Dermis microvascular lymphatic vessel endothelial cell (primary cell): ENCODE results near the gene ZNG1F. TPM values are rescaled to one million over a fixed set of nuclear protein-coding genes. Genes with fewer than 3 reads are reported as not detected.
A peak's percentile ranks its signal among the peaks of the same experiment; 100 is the strongest.
"Not testable (repeated sequence)": the region's sequence is repeated elsewhere in the genome, so short reads cannot be mapped to it uniquely, and the experiment has no call there.

Source experiments
- DNase-seq, 2 donors: peaks; one replicate each; pipeline versions ENCODE4 v3.0.0 to v3.0.0-alpha.2; 2010; ENCODE audit warnings: low read depth in 2 of 2
- total RNA-seq: library from RNA; depleted of rRNA; stranded (reverse); fragments of >200 nt; gene quantifications from 2 replicates; pipeline ENCODE4 v1.2.1, GENCODE V29; 2014

ZNG1F gene
- 2.9 and 3.3 TPM in 2 replicates for total RNA-seq

DNA sequence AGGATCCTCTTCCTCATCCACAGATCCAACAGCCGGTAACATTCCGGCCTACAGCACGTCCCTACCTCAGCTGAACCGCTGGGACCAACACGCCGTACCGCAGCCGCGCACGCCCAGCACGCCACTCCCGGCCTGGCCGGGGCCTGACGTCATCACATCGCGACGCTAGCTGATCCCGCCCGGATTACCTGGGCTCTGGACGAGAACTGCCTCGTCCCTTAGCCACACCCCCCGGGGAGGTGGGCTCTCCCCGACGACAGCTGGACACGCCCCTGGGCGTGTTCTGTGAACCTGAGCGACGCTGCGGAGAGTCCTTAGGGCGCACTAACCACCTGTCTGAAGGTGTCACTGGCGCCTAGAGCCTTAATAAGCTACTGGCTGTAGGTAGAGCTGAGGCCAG is at the start of gene ZNG1F:
Gene ZNG1F (minus strand): TSS at position 101 of the 400 bp plus-strand sequence. CDS start 59 bp downstream, at position 42.
- not testable (repeated sequence) for DNase-seq

DNA sequence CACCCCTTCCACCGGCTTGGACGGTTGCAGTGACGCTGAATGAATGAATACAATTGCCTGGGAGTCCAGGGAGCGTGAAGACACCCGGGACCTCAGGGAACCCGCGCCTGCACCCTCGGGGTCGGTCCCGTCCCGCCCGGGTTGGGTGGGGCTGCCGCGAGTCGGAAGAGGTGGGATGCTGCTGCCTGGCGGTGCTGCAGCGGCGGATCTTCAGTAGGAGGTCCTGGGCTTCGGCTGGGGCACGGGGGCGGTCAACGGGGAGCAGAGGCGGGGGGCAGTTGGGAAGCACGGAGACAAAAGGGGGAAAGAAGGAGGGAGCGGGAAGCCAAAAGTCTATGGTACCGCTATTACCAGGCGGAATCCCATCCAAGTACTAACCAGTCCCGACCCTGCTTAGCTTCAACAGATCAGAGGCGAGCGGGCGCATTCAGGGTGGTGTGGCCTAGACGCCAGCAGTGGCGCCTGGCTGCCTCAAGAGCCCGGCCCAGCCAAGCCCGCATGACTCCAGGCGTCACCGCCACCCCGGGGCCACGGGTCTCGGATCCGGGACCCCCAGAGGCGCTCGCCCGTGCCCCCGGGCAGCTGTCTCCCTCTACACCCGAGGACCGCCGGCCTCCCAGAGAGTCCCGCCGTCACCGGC is 48.1 kb upstream of the ZNG1F start:
- peak in 1 of 2 donors; percentile 5 for DNase-seq

DNA sequence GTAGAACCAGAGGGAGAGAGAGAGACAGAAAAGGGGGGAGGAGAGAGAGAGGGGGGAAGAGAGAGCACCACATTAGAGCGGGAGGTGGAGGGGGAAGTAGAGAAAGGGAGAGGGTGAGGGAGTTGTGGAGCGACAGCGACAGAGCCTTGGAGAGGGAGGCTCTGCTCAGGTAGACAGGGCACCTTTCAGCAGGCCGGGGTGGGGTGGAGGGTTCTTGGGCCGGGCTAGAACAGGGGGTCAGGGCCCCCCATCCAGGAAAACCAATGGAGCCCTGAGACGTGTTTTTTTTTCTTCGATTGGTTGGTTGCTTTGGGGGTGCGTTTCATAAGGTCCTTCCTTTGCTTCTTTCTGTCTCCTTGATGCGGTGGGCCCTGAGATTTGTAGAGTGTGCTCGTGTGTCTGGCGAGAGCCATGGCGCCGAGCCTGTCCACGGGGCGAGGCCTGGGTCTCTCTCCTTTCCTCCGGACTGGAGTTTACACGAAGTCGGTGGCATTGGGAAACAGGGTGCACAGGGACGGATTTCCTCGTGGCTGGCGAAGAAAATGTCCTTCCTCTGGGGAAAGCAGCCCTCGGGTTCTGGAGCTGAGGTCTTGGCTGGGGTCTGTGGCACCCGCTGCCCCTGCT is 47.5 kb upstream of the ZNG1F start:
- DNase-seq: not testable (repeated sequence)

DNA sequence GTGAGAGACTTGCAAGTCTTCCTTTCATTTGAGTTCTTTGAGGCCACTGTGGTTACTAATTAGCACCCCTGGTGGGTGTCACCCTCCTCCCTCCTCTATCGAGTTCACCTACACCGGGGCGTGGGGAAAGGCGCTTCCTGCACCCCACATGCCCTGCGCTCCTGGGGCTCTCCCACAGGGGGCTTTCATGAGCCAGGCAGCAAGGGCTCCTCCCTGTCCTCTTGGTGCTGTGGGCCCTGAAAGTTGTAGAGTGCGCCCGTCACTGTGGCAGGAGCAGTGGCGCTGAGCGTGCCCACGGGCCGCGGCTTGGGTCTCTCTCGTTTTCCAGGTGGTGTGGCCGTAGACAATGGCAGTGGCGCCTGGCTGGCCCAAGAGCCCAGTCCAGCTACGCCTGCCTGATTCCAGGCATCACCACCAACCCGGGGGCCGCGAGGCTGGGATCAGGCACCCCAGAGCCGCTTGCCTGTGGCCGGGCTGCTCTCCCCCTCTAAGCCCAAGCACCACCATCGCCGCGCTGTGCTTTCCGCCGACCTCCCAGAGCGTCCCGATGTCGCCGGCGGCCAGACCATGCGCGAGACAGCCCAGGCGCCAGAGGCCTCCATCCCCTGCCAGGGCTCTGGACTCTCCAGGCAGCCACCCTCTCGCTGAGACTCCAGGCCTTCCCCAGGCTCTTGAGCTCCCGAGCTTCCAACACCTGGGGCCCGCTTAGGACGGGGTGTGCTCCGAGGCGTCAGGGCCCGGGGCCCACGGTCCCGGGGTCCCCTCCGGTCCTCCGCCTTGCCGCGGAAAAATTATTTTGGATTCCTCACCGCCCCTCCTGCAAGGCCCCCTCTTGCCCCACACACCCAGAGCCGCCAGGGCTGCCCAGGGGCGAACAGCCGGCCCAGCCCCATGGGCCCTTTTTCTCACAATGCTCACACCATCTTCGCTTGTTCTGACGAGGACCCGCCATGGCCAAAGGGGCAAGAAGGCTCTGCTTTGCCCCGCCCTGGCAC is 46.0 kb upstream of the ZNG1F start:
- DNase-seq: peak in 1 of 2 donors; percentile 2

DNA sequence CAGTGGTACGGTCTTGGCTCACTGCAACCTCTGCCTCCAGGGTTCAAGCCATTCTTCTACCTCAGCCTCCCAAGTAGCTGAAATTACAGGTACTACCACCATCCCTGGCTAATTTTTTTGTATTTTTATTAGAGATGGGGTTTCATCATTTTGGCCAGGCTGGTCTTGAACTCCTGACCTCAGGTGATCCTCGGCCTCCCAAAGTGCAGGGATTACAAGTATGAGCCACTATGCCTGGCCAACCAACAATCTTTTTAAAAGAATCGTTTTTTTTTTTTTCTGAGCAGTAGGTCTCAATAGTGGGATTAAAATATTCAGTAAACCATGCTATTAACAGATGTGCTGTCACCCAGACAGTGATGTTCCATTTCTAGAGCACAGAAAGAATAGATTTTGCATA is 45.1 kb upstream of the ZNG1F start:
- not testable (repeated sequence) for DNase-seq

DNA sequence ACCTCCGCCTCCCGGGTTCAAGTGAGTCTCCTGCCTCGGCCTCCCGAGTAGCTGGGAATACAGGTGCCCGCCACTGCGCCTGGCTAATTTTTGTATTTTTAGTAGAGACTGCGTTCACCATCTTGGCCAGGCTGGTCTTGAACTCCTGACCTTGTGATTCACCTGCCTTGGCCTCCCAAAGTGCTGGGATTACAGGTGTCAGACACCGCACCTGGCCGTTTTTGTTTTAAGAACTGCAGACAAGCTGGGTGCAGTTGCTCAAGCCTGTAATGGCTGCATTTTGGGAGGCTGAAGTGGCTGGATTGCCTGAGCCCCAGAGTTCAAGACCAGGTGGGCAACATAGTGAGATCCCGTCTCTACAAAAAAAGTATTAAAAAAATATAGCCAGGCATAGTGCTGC is 43.2 kb upstream of the ZNG1F start:
- not testable (repeated sequence) for DNase-seq

DNA sequence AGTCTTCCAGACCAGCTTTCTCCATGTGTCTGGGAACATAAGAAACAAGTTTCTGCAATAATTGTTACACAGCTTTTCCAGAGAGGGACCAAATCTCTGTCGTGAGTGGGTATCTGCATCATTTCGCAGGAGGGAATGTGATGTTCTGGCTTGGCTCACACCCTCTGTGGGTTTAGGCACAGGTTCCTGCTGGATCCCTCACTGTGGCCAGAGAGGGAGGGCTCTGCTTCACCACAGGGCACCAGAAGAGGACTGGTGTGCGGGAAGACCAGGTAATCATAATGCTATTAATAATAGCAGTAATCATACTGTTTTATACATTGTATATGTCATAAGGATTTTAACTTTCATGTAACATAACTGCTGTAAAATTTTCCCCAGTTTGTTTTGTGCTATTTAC is 41.3 kb upstream of the ZNG1F start:
- DNase-seq: peak in 1 of 2 donors; percentile 5

DNA sequence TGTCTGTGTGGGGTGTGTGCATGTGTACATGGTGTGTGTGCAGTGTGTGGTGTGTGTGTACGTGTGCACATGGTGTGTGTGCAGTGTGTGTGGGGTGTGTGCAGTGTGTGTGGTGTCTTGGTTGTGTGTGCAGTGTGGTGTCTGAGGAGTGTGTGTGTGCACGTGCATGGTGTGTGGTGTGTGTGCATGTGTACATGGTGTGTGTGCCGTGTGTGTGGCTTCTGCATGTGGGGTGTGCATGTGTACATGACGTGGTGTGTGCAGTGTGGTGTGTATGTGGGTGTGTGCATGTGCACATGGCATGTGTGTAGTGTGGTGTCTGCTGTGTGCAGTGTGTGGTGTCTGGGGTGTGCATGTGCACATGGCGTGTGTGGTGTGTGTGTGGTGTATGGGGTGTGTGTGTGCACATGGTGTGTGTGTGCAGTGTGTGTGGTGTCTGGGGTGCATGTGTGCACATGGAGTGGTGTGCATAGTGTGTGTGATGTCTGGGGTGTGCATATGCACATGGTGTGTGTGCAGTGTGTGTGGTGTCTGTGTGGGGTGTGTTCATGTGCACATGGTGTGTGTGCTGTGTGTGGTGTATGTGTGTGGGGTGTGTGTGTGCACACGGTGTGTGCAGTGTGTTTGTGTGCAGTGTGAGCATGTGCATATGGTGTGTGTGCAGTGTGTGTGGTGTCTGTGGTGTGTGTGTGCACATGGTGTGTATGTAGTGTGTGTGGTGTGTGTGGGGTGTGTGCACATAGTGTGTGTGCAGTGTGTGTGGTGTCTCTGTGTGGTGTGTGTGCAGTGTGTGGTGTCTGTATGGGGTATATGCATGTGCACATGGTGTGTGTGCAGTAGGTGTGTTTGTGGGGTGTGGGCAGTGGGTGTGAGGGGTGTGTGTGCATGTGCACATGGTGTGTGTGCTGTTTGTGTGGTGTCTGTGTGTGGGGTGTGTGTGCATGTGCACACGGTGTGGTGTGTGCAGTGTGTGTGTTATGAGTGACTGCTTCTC is 40.6 kb upstream of the ZNG1F start:
- DNase-seq: peak; percentile 4 to 35

DNA sequence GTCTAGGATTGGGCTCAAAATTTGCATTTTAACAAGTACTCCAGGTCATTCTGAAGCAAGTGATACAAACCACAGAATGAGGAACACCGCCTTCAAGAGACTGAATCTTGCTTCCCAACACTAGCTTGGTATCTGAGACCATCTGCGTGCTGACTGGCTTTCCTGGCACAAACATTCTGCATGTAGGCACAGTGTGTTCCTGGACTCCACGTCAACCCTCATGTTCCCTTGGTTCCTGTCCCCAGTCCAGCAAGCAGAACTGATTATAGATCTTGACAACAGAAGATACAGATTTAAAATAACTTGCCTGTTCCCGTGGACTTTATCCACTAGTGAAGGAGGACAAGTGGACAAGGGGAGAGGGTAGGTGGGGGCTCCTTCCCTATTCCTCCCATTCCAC is 30.7 kb upstream of the ZNG1F start:
- DNase-seq: not testable (repeated sequence)

DNA sequence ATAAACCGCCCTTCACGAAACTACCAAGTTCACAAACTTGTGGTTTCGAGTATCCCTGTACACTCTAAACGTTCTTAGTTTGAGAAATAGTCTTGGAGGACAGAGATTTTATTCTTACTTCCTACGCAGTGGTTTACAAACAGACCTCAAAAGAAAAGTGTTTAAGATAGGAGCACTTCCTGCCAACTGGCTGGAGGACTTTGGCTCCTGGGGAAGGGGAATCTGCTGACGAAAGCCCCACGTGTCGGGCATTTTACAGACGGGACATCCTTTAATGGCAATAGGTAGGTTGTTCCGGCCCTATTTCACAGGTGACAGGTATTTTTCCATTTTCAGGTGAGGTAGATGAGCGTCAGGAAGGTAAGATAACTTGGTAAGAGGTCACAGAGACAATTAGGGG is 678 bp downstream of the ZNG1F start:
- DNase-seq: not testable (repeated sequence)

DNA sequence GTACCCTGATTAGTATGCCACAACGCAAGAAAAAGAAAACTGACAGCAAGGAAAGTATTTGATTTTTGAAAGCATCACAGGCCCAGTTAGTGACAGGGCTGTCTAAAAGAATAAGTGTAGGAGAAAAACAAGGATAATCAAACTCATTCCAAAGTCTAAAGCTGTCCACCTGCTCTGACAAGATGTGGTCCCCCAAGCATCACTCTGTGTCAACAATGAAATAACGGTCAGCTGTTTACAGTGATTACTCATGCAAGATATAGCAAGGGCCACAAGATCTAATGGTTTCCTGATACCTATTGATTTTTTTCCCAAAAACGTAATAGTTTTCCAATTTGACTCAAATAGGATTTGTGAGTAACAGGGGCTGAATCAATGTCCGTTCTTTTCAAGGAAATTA is 14.1 kb downstream of the ZNG1F start:
- peak in 1 of 2 donors; percentile 0 for DNase-seq

DNA sequence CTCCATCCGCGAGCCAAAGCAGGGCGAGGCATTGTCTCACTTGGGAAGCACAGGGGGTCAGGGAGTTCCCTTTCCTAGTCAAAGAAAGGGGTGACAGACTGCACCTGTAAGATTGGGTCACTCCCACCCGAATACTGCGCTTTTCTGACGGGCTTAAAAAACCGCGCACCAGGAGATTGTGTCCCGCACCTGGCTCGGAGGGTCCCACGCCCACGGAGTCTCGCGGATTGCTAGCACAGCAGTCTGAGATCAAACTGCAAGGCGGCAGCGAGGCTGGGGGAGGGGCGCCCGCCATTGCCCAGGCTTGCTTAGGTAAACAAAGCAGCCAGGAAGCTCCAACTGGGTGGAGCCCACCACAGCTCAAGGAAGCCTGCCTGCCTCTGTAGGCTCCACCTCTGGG is 39.0 kb downstream of the ZNG1F start:
- DNase-seq: not testable (repeated sequence)

DNA sequence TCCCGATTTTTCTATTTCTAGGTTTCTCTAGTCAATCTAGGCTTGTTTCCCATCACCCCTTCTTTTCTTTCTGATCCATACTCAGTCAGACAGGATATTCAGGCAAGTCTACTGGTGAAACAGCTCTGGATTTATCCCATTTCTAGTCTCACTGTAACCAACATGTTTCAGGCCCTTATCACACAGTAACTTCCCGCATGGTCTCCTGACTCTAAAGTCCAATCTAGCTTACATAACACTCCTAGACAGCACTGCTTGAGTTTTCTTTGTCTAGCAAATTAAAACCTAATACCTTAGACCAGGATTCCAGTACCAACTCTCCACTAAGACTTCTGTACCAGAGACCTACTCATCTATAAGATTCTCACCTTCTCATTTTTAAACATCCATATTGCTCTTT is 47.2 kb downstream of the ZNG1F start:
- not testable (repeated sequence) for DNase-seq

DNA sequence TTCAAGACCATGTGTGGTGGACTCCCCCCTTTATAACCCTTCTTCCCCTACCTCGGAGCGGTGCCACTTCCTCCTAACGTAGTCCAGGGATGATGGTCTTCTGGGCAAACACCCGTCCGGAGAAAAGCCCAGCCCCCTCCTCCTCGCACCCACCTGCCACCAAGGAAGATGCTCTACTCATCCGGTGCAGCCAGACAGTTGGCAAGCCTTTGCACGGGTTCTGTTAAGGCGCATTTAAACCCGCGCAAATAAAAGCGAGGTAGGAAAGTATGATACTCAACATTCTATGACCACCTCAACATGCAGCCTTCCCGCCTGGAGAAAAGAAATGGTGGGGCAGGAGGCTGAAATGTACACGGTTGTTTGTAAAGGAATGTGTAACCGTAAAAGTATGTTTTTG is 60.5 kb downstream of the ZNG1F start, which contains the start of gene FOXD4L6:
Gene FOXD4L6 (minus strand): TSS at position 101 of the 400 bp plus-strand sequence. CDS start 298 bp downstream, outside the sequence.
- DNase-seq: not testable (repeated sequence)

DNA sequence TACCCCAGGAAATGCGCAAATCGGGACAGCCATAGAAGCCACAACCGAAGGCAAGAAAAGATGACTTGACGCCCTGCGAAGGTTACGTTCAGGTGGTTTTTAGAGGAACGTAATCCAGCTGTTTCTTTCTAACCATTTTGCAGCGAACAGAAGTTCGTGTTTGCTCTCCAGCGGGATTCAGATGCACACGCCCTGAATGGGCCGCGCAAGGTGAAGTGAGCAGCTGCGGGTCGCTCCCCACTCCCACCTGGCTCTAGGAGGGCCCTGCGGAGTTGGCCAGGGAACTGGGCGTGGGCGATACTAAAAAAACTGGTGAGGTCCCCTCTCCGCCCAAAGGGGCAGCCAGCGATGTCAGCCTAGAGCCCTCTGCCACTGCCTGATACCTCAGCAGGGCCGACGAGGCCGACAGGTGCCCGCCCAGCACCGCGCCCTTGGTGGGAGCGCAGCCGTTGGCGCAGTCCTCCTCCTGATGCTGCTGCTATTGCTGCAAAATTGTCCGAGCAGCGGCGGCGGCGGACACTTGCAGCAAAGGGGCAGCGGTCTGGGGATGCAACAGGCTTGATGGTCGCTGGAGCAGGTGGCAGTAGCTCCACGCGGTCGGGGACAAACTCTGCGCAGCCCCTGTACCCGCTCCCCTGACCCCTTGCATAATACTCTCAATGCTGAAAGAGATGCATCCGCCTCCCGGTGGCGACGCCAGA is 62.2 kb downstream of the ZNG1F start:
- not testable (repeated sequence) for DNase-seq

DNA sequence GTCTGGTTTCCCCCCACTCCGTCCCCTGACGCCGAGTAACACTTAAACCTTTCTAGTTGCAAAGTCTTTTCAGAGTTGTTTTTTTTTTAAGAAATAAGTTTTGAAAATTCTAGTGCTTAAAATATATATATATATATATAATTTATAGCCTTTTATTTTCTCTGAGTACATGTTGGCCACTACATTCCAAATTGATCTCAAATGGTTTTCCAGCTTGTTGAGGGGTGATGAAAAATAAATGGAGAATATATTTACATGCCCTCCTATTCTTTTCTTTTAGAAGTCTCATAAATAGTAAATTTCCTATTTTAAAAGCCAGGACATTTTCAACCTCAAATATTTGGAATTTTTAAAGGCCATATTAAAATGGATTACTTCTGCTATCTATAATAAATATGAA is 63.2 kb downstream of the ZNG1F start:
- not testable (repeated sequence) for DNase-seq

DNA sequence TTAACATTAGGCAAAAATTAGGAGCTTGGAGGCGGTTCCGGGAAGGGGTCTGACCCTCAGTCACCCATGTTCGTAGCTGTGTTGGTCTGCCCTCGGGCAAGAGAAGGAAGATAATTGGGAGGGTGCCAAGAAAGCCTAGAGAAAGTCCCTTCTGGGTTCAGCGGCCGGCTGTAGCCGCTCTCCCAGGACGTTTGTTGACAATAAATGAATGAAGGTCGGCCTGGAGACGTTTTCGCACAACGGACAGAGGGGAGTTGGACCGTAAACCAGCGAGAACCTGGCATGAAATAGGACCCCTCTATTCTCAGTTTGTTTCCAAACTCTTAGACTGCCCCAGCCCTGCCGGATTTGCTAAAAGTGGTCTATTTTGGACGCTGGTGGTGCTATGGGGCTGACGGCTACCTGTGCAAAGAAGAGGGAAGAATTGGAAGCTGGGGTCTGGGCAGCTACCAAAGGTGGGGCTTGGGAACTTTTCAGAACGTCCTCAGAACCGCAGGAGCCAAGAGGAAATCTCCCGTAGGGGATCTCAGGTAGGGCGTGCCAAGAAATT is 63.9 kb downstream of the ZNG1F start:
- DNase-seq: not testable (repeated sequence)

DNA sequence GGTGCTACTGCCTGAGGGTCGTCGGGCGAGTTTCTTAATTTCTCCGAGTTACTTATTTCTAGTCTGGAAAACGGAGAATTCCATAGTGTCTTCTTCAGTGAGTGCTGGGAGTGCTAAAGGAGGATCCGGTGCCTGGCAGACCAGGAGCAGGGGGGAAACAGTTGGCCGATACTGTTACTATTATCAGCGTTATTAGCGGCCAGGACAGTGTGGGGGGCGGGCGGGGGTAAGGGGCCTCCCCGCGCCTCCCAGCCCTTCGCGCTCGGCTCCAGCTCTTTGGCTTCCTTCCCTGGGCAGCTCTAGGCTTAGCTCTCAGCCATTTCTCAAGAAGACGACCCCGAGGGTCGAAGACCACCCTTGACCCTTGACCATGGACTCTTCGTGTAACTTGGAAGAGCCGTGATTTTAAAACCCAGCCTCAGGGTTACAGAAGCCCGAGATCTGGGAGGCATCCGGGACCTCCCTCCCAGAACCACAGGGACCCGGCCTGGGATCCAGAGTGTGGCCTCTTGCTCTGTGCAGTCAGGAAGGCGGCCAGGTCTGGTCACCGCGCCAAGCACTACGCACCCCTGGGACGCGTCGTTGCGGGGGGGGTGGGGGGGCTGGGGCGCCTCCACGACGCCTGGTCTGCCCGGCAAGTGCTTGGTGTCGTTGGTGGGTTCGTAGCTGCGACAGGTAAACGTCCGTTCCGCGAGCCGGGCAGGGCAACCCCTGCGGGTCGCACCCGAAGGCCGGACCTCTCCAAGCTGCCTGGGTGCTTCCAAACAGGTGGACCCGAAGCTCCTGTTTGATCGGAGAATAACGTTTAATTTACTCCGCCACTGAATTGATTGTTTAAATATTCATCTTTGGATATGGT is 64.6 kb downstream of the ZNG1F start:
- not testable (repeated sequence) for DNase-seq

DNA sequence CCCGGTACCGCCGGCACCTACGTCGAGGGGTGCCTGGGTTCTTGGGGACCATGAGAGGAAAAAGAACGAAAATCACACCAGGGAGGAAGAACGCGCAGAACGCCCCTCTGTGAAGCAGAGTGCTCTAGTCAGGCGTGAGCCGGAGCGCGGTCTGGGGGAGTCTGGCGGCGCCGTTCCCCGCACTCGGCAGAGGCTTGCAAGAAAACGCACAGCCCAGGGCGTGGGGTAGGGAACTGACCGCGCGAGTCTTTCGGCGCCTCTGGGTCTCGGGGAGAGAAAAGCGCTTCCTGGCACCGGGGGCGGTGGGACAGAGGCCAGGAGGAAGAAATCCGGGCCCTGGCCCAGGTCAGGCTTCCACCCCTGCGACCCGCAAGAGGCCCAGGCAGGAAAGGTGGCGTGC is 65.3 kb downstream of the ZNG1F start:
- DNase-seq: not testable (repeated sequence)
